A172 (cell line): Measurements from ENCODE around the gene CFAP119. TPM values are rescaled to one million over a fixed set of nuclear protein-coding genes. Genes with fewer than 3 reads are reported as not detected.

Experiments used
- DNase-seq: peaks from one replicate; pipeline ENCODE4 v3.0.0-alpha.2; 2015; ENCODE audit warnings: low spot score
- total RNA-seq: library from RNA; depleted of rRNA; stranded (reverse); fragments of >200 nt; shearing (Covaris generic); gene quantifications from 2 replicates; pipeline ENCODE4 v1.2.3, GENCODE V29; 2014

CFAP119 gene
- total RNA-seq, 1 experiment from 2014 or later, result 6.5 TPM

DNA sequence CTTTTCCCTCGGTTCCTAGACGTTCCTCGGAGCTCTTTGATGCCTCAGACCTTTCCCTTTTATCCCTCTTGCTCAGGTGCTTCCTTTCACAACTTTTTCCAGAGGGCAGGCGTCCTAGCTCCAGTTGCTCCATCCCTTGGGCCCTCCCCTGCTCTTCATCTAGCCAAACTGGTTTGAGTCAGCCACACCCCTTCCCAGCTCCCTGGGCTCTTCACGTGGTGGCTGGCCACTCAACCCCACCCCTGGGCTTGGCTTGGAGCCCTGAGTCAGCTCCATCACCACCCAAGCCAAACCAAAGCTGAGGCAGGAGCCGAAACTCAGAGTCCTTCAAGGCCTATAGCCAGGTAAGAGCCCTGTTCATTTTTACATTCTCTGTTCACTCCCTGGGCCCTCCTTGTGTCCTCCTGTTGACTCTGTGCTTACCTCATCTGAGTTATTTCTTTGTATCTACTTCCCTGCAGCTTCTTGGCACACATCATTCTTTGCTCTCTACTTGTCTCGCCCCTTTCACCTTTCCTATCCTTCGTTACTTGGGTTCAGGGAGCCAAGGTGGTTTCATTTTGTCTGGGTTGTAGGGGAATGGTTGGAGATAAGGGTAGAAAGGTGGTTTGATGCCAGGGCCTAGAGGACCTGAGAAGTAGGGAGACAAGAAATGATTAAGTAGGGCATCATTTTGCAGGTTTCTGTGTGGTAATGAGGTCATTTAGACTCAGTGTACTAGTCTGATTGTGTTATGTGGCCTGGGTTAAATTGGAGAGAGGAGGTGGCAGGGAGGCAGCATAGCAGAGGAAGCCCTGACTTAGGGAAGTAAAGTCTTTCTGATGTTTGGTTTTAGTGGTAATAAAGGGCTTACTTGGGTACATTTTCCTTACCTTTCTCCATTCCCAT, 21.3 kb downstream of the CFAP119 start:
- peak; percentile 97 for DNase-seq

- peak; percentile 25 for DNase-seq
These were observed 22.6 kb downstream of the CFAP119 start for GRCh38 chr16:30738984-30739951.

DNA sequence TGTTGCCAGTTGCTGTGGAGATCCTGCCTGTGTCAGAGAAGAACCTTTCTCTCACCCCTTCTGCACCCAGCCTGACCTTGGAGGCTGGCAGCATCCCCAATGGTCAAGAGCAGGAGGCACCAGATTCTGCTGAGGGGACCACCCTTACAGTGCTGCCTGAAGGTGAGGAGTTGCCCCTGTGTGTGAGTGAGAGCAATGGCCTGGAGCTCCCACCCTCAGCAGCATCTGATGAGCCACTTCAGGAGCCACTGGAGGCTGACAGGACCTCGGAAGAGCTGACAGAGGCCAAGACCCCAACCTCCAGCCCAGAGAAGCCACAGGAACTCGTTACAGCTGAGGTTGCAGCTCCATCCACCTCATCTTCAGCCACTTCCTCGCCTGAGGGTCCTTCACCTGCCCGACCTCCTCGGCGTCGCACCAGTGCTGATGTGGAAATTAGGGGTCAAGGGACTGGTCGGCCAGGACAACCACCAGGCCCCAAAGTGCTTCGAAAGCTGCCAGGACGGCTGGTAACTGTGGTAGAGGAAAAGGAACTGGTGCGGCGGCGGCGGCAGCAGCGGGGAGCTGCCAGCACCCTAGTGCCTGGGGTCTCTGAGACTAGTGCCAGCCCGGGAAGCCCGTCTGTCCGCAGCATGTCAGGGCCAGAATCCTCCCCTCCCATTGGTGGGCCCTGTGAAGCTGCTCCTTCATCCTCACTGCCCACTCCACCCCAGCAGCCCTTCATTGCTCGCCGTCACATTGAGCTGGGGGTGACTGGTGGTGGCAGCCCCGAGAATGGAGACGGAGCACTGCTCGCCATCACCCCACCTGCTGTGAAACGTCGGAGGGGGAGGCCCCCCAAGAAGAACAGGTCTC, 23.8 kb downstream of the CFAP119 start:
- DNase-seq, result no peak

DNA sequence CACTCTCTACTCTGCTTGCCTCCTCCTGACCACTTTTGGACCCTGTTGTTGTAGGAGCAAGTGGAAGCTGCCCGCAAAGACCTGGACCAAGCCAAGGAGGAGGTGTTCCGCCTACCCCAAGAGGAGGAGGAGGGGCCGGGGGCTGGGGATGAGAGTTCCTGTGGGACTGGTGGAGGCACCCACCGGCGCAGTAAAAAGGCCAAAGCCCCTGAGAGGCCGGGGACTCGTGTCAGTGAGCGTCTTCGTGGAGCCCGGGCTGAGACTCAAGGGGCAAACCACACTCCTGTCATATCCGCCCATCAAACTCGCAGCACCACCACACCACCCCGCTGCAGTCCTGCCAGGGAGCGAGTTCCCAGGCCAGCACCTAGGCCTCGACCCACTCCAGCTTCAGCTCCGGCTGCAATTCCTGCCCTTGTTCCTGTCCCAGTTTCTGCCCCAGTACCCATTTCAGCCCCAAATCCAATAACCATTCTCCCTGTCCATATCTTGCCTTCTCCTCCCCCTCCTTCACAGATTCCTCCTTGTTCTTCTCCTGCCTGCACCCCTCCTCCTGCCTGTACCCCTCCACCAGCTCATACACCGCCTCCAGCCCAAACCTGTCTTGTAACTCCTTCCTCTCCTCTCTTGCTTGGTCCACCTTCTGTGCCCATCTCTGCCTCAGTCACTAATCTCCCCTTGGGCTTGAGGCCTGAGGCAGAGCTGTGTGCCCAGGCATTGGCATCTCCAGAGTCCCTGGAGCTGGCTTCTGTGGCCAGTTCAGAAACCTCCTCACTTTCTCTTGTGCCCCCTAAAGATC, 24.7 kb downstream of the CFAP119 start:
- no peak for DNase-seq

DNA sequence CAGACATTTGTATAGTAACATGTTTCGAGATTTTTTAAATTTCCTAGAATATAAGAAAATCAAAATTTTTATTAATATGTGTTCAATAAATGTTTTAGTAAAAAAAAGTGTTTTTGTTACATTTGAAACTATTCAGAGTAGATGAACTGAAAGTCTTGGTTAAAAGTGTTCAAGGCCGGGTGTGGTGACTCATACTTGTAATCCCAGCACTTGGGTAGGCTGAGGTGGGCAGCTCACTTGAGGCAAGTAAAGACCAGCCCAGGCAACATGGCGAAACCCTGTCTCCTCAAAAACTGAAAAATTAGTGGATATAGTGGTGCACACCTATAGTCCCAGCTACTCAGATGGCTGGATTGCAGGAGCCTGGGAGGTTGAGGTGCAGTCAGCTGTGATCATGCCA, 30.5 kb downstream of the CFAP119 start:
- DNase-seq, result no peak

- no peak for DNase-seq
These were observed 32.8 kb downstream of the CFAP119 start for GRCh38 chr16:30728899-30729672.

DNA sequence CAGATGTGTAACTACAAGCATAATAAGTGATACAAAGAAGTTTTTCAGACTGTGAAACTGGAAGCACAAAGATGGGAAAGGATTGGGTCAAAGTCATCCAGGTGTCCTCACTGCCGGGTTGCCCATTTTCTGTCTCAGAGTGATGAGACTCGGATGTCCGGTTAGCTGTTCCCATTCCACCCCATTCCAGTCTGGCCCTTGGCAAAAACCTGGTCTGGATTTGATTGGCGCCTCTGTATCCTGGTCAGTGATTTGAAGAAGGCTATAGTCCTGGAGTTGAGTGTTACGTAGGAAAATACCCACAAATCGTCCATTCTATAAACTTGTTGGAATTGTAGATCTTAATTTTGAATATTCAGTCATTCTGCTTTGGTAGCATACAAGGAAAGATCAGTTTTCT, 33.5 kb downstream of the CFAP119 start:
- no peak for DNase-seq

DNA sequence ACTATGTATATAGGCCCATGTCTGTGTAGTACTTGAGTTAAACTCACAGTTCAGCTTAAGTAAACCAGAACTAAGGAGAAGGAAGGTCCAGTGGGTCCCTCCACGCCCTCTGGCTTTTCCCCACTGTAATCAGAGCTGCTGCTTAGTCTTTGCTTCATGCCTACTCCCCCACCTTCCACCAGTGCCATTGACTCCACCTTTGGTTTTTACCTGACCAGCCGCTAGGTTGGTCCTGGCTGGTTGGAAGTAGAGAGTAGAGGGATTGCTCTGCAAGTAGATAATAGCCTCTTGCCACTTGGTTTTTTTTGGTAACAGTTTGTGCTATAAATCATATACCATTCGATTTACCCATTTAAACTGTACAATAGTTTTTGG, 36.5 kb downstream of the CFAP119 start:
- no peak for DNase-seq

- no peak for DNase-seq
These were observed 37.0 kb downstream of the CFAP119 start for GRCh38 chr16:30724641-30725417.

DNA sequence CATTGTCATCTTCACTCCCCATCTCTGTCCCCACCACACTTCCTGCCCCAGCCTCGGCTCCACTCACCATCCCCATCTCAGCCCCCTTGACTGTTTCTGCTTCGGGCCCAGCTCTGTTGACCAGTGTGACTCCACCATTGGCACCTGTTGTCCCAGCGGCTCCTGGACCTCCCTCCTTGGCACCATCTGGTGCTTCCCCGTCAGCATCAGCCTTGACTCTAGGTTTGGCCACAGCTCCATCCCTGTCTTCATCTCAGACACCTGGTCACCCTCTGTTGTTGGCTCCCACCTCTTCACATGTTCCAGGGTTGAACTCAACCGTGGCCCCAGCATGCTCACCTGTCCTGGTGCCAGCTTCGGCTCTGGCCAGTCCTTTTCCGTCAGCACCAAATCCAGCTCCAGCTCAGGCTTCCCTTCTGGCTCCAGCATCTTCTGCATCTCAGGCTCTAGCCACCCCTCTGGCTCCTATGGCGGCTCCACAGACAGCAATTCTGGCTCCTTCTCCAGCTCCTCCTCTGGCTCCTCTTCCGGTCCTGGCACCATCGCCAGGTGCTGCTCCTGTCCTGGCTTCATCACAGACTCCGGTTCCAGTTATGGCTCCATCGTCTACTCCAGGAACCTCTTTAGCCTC, 38.0 kb downstream of the CFAP119 start:
- no peak for DNase-seq

DNA sequence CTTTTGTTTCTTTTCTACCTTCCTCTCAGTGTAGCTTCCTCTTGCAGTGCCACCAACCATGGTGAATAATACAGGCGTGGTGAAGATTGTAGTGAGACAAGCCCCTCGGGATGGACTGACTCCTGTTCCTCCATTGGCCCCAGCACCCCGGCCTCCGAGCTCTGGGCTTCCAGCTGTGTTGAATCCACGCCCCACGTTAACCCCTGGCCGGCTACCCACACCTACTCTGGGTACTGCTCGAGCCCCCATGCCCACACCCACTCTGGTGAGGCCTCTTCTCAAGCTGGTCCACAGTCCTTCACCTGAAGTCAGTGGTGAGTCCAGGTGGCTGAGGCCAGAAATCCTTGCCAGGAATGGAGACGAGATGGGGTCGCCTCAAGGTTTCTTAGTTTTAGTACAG, 38.9 kb downstream of the CFAP119 start:
- no peak for DNase-seq

DNA sequence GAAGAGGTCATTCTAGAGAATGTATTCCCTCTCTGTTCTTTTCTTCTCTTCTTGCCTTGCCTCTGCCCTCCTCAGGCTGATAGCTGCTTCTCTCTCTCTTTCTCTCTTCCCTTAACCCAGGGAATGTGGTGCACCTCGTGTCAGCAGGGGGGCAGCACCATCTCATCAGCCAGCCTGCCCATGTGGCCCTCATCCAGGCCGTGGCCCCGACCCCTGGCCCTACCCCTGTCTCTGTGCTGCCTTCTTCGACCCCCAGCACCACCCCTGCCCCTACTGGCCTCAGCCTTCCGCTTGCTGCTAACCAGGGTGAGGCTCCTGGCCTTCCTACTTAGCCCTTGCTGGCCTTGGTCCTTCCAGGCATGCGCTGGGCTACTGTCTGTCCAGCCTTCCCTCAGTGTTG, 39.4 kb downstream of the CFAP119 start:
- no peak for DNase-seq

DNA sequence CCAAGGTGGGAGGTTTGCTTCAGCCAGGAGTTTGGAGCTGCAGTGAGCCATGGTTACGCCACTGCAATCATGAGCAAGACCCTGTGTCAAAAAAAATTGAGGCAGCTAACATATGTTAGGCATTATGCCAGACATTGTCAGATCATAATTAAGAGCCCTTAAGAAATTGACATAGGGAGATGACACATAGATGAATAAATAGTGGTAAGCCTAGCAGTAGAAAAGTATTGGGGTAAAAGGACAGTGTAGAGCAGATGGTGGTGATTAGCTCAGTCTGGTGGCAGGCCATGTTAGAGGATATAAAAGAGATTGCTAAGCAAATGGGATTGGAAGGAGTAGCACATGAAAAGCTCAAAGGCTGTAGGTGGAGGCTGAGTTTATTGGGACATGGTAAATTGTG, 40.3 kb downstream of the CFAP119 start:
- DNase-seq, result no peak

DNA sequence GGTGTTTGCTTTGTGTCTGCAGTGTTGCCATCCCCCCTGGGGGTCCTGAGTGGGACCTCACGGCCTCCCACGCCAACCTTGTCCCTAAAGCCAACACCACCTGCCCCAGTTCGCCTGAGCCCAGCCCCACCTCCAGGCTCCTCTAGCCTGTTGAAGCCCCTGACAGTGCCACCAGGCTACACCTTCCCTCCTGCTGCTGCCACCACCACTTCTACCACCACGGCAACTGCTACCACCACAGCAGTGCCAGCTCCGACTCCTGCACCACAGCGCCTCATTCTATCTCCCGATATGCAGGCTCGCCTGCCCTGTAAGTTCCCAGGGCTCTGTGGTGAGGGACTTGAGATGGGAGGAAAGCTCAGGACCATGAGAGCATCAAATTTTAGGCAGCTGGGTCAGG, 40.7 kb downstream of the CFAP119 start:
- no peak for DNase-seq

- DNase-seq, result no peak
These were observed 41.2 kb downstream of the CFAP119 start for GRCh38 chr16:30720694-30721093.

GRCh38 chr16:30720086-30720485, 41.8 kb downstream of the CFAP119 start:
- no peak for DNase-seq

DNA sequence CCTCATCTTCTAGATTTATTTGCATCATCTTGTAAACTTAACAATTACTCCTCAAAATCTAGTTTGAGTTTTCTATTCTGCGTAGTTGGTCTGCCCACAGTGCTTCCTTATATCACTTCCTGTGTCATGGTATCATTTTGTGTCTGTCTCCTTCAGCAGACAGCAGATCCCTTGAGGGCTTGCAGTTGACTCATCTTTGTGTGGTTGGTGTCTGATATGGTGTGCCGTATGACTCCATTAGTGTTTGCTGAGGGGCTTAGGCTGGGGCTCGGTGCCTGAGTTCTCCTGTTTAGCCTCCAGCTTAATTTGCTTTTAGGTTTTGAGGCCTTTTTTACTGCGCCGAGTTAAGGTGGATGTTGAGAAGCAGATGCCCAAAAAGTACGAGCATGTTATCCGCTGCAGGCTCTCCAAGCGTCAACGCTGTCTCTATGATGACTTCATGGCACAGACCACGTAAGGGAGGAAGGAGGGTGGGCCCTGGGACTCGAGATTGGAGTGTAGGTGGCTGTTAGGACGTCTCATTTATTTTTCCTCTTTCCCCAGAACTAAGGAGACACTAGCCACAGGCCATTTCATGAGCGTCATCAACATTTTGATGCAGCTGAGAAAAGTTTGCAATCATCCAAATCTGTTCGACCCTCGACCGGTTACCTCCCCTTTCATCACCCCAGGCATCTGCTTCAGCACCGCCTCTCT, 46.0 kb downstream of the CFAP119 start:
- DNase-seq, result peak; percentile 78

GRCh38 chr16:30711712-30712111, 50.1 kb downstream of the CFAP119 start:
- no peak for DNase-seq
